GM12872 (cell line): ENCODE results near the gene NFE2L3.

Experiments used
- CTCF ChIP-seq: IDR thresholded peaks from 3 replicates; pipeline ENCODE4 v1.5.1; 2011; ENCODE audit warnings: low read depth, mild to moderate bottlenecking, low read length, moderate library complexity; ENCODE audit not compliant: insufficient read depth

NFE2L3 gene

GRCh38 chr7:26167303-26167934 lies 15.4 kb downstream of the NFE2L3 start:
- no peak for TF ChIP-seq CTCF

GRCh38 chr7:26168458-26169023 lies 16.5 kb downstream of the NFE2L3 start:
- no peak for TF ChIP-seq CTCF

GRCh38 chr7:26169271-26169670 lies 17.3 kb downstream of the NFE2L3 start:
- TF ChIP-seq CTCF, result no peak

GRCh38 chr7:26170663-26171062 lies 18.7 kb downstream of the NFE2L3 start:
- TF ChIP-seq CTCF, result no peak

- TF ChIP-seq CTCF, result no peak
Observed at GRCh38 chr7:26171601-26172000, 19.6 kb downstream of the NFE2L3 start.

GRCh38 chr7:26172048-26172447 lies 20.1 kb downstream of the NFE2L3 start:
- TF ChIP-seq CTCF, result no peak

- TF ChIP-seq CTCF, result no peak
Observed at GRCh38 chr7:26178272-26178960, 26.4 kb downstream of the NFE2L3 start.
